GM19467 (cell line): Measurements from ENCODE around the gene CCNL2.
A peak's percentile ranks its signal among the peaks of the same experiment; 100 is the strongest.
"Not testable (repeated sequence)": the region's sequence is repeated elsewhere in the genome, so short reads cannot be mapped to it uniquely, and the experiment has no call there.

Experiments used
- ATAC-seq: cut with Tn5 transposase; IDR thresholded peaks from one replicate; pipeline ENCODE4 v1.9.1; 2021; ENCODE audit warnings: mild to moderate bottlenecking, moderate library complexity; ENCODE audit not compliant: unreplicated experiment

The CCNL2 gene

GRCh38 chr1:1399187-1399871 lies at the start of gene CCNL2:
Gene CCNL2 (minus strand): TSS chr1:1399335. CDS start chr1:1399306, 29 bp downstream.
- peak; percentile 92 for ATAC-seq

- not testable (repeated sequence) for ATAC-seq
Measured at GRCh38 chr1:1446631-1447030, 47.5 kb upstream of the CCNL2 start.

GRCh38 chr1:1442069-1442770 lies 43.1 kb upstream of the CCNL2 start:
- ATAC-seq, result no peak

- ATAC-seq, result no peak
Measured at GRCh38 chr1:1441002-1441888, 42.1 kb upstream of the CCNL2 start.

GRCh38 chr1:1440262-1441001 lies 41.3 kb upstream of the CCNL2 start:
- no peak for ATAC-seq

- no peak for ATAC-seq
Measured at GRCh38 chr1:1439546-1440261, 40.6 kb upstream of the CCNL2 start.

- no peak for ATAC-seq
Measured at GRCh38 chr1:1438531-1439381, 39.6 kb upstream of the CCNL2 start.

GRCh38 chr1:1437904-1438376 lies 38.8 kb upstream of the CCNL2 start:
- ATAC-seq, result no peak

GRCh38 chr1:1437033-1437903 lies 38.1 kb upstream of the CCNL2 start:
- no peak for ATAC-seq

GRCh38 chr1:1436630-1437032 lies 37.5 kb upstream of the CCNL2 start:
- ATAC-seq, result no peak

- ATAC-seq, result no peak
Measured at GRCh38 chr1:1435911-1436629, 36.9 kb upstream of the CCNL2 start.

- no peak for ATAC-seq
Measured at GRCh38 chr1:1435106-1435903, 36.2 kb upstream of the CCNL2 start, which contains the start of gene VWA1. Gene VWA1 (plus strand): TSS chr1:1435690. CDS start chr1:1435749, 59 bp downstream.

GRCh38 chr1:1434824-1435105 lies 35.6 kb upstream of the CCNL2 start:
- no peak for ATAC-seq

GRCh38 chr1:1434131-1434823 lies 35.1 kb upstream of the CCNL2 start:
- no peak for ATAC-seq

GRCh38 chr1:1433804-1434130 lies 34.6 kb upstream of the CCNL2 start:
- no peak for ATAC-seq
